Measurements from ENCODE around the gene EBF3. TPM values are rescaled to one million over a fixed set of nuclear protein-coding genes. Genes with fewer than 3 reads are reported as not detected.

The EBF3 gene
- total RNA-seq, 1 donor, result 31.8 TPM

GRCh38 chr10:129951101-129951969 is 12.7 kb downstream of the EBF3 start:
- peaks cover 5% of the 10 kb centered on the region for H4K20me1 ChIP-seq (ENCODE audit: insufficient read depth, low read length)
- peaks cover 82% of the 10 kb centered on the region for H3K4me1 ChIP-seq (ENCODE audit: insufficient read depth, low read length)
- H3K4me2 ChIP-seq (ENCODE audit: insufficient read depth, low read length), result peak overlapping the region; percentile 75
- H3K4me3 ChIP-seq (ENCODE audit: insufficient read depth, low read length), result no peak overlapping the region
- peaks cover 83% of the 10 kb centered on the region for H3K79me2 ChIP-seq (ENCODE audit: insufficient read depth, low read length)
- no peak overlapping the region for H2AFZ ChIP-seq (ENCODE audit: low read length)
- H3K27me3 ChIP-seq (ENCODE audit: insufficient read depth, low read length), result no peaks in the 10 kb centered on the region
- peak overlapping the region; percentile 76 for H3K27ac ChIP-seq (ENCODE audit: low read depth, low read length)
- H3K9me3 ChIP-seq (ENCODE audit: low read depth, low read length), result no peaks in the 10 kb centered on the region
- TF ChIP-seq, protein P1, sequence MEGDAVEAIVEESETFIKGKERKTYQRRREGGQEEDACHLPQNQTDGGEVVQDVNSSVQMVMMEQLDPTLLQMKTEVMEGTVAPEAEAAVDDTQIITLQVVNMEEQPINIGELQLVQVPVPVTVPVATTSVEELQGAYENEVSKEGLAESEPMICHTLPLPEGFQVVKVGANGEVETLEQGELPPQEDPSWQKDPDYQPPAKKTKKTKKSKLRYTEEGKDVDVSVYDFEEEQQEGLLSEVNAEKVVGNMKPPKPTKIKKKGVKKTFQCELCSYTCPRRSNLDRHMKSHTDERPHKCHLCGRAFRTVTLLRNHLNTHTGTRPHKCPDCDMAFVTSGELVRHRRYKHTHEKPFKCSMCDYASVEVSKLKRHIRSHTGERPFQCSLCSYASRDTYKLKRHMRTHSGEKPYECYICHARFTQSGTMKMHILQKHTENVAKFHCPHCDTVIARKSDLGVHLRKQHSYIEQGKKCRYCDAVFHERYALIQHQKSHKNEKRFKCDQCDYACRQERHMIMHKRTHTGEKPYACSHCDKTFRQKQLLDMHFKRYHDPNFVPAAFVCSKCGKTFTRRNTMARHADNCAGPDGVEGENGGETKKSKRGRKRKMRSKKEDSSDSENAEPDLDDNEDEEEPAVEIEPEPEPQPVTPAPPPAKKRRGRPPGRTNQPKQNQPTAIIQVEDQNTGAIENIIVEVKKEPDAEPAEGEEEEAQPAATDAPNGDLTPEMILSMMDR (IDR thresholded peaks at IDR 0.05; ENCODE audit: extremely low read depth, low read depth, low read length), result no peak
- DNase-seq (ENCODE audit: insufficient read length, low spot score, missing footprints), result peak; percentile 39
- H3K36me3 ChIP-seq (ENCODE audit: insufficient read depth, low read length), result no peaks in the 10 kb centered on the region

- peak overlapping the region; percentile 60 for H3K4me3 ChIP-seq (ENCODE audit: insufficient read depth, low read length)
- peaks cover 80% of the 10 kb centered on the region for H3K4me1 ChIP-seq (ENCODE audit: insufficient read depth, low read length)
- H3K36me3 ChIP-seq (ENCODE audit: insufficient read depth, low read length), result no peaks in the 10 kb centered on the region
- H3K79me2 ChIP-seq (ENCODE audit: insufficient read depth, low read length), result peaks cover 83% of the 10 kb centered on the region
- no peak overlapping the region for H2AFZ ChIP-seq (ENCODE audit: low read length)
- peaks cover 5% of the 10 kb centered on the region for H4K20me1 ChIP-seq (ENCODE audit: insufficient read depth, low read length)
- peak overlapping the region; percentile 76 for H3K27ac ChIP-seq (ENCODE audit: low read depth, low read length)
- TF ChIP-seq, protein P1 (IDR thresholded peaks at IDR 0.05; ENCODE audit: extremely low read depth, low read depth, low read length), result no peak
- peak; percentile 69 for DNase-seq (ENCODE audit: insufficient read length, low spot score, missing footprints)
- no peaks in the 10 kb centered on the region for H3K27me3 ChIP-seq (ENCODE audit: insufficient read depth, low read length)
- peak overlapping the region; percentile 75 for H3K4me2 ChIP-seq (ENCODE audit: insufficient read depth, low read length)
- H3K9me3 ChIP-seq (ENCODE audit: low read depth, low read length), result no peaks in the 10 kb centered on the region
Observed at GRCh38 chr10:129950676-129951075, 13.4 kb downstream of the EBF3 start.

DNA sequence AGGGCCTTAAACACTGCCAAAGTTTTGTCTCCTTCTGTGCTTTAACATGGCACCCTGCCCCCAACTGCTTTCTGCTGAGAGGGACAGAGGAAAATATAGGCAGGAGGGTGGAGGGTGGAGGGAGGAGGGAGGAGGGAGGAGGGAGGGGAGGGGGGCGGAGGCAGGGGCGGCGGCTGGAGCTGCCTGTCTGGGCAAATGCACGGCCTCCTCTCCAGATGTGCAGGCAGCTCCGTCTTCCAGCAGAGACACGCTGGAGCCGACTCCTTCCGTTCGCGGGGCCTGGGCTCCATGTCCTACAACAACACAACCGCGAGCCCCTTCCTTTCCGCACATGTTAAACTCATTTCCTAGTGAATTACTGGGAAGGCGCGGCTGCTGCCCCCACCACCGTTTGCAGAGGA is 14.2 kb downstream of the EBF3 start:
- Histone ChIP-seq H3K36me3 (ENCODE audit: insufficient read depth, low read length) (no peaks in the 10 kb centered on the region), H3K9me3 (ENCODE audit: low read depth, low read length) (no peaks in the 10 kb centered on the region), H3K4me3 (ENCODE audit: insufficient read depth, low read length) (peak overlapping the region; percentile 60), H3K27ac (ENCODE audit: low read depth, low read length) (peak overlapping the region; percentile 76), H2AFZ (ENCODE audit: low read length) (peak overlapping the region; percentile 44), H3K27me3 (ENCODE audit: insufficient read depth, low read length) (no peaks in the 10 kb centered on the region), H3K4me1 (ENCODE audit: insufficient read depth, low read length) (peaks cover 72% of the 10 kb centered on the region), H4K20me1 (ENCODE audit: insufficient read depth, low read length) (peaks cover 7% of the 10 kb centered on the region), H3K4me2 (ENCODE audit: insufficient read depth, low read length) (peak overlapping the region; percentile 75), H3K79me2 (ENCODE audit: insufficient read depth, low read length) (peaks cover 82% of the 10 kb centered on the region)
- TF ChIP-seq, protein P1 (IDR thresholded peaks at IDR 0.05; ENCODE audit: extremely low read depth, low read depth, low read length), result no peak
- peak; percentile 87 for DNase-seq (ENCODE audit: insufficient read length, low spot score, missing footprints)

- Histone ChIP-seq H4K20me1 (ENCODE audit: insufficient read depth, low read length) (peaks cover 7% of the 10 kb centered on the region), H3K27me3 (ENCODE audit: insufficient read depth, low read length) (no peaks in the 10 kb centered on the region), H3K79me2 (ENCODE audit: insufficient read depth, low read length) (peaks cover 81% of the 10 kb centered on the region), H3K9me3 (ENCODE audit: low read depth, low read length) (no peaks in the 10 kb centered on the region), H3K4me1 (ENCODE audit: insufficient read depth, low read length) (peaks cover 67% of the 10 kb centered on the region), H3K4me3 (ENCODE audit: insufficient read depth, low read length) (no peak overlapping the region), H2AFZ (ENCODE audit: low read length) (no peak overlapping the region), H3K36me3 (ENCODE audit: insufficient read depth, low read length) (no peaks in the 10 kb centered on the region), H3K4me2 (ENCODE audit: insufficient read depth, low read length) (peak overlapping the region; percentile 49), H3K27ac (ENCODE audit: low read depth, low read length) (peak overlapping the region; percentile 15)
- TF ChIP-seq, protein P1 (IDR thresholded peaks at IDR 0.05; ENCODE audit: extremely low read depth, low read depth, low read length), result no peak
- DNase-seq (ENCODE audit: insufficient read length, low spot score, missing footprints), result peak; percentile 30
Observed at GRCh38 chr10:129949411-129949810, 14.7 kb downstream of the EBF3 start.

Data from osteoblast (primary cell).